ENCODE data around the gene THG1L. TPM values are rescaled to one million over a fixed set of nuclear protein-coding genes. Genes with fewer than 3 reads are reported as not detected.

Gene THG1L
- total RNA-seq, 2 donors from 2014 or later, result 11.6 to 13.8 TPM

DNA sequence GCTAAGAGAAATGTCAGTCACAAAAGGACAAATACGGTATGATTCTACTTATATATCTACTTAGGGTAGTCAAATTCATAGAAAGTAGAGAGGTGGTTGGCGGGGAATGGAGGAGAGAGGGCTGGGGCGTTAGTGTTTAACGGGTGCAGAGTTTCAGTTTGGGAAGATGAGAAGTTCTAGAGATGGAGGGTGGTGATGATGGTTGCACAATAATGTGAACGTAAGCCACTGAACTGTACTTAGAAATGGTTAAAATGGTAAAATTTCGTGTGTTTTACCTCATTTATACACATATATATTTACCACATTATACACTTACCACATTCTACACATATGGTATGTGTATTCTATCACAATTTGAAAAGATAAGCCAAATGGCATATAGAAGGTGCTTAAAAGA lies 48.0 kb downstream of the THG1L start:
- WGBS, 2 experiments (ENCODE audit: insufficient coverage in 1 of 2, insufficient read length in 1 of 2), result 96 to 100% methylated on average over 2 to 5 of the region's 6 CpGs
- H3K27me3 Mint-ChIP-seq (ENCODE audit: insufficient read depth), result no peaks in the 10 kb centered on the region

DNA sequence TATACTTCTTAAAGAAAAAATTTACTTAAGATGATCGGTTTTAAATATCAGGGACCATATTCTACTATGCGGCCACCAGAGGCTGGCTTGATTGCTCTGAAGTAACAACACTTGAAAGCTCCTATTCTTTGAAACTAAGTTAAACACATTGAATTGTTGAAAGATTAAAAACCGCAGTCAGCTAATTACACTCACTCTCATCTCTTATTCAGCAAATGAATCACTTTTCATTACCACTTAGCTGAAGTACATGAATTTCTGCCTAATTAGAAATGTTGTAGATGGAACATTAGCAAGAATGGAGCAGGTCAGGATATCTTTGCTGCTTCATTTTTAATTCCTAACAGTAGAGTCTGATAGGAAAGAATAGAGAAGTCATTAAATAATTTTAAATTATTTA lies 54.6 kb downstream of the THG1L start:
- Histone ChIP-seq H3K27ac (ENCODE audit: low read depth, low read length) (no peak overlapping the region), H3K4me3 (ENCODE audit: low read length) (no peak overlapping the region), H3K9me3 (ENCODE audit: control insufficient read depth, low read length) (no peaks in the 10 kb centered on the region), H3K36me3 (ENCODE audit: control insufficient read depth, insufficient read depth, low read length) (peaks cover 52% of the 10 kb centered on the region), H3K9ac (ENCODE audit: extremely low read depth, low read length, poor library complexity, severe bottlenecking) (no peak overlapping the region), H3K4me1 (ENCODE audit: control insufficient read depth, insufficient read depth, low read length) (no peaks in the 10 kb centered on the region), H3K27me3 (ENCODE audit: control insufficient read depth, insufficient read depth, low read length, poor library complexity, severe bottlenecking) (no peaks in the 10 kb centered on the region)
- 97 to 100% methylated on average over 2 to 3 of the region's 3 CpGs for WGBS, 2 experiments (ENCODE audit: insufficient coverage in 1 of 2, insufficient read length in 1 of 2)
- Mint-ChIP-seq H3K4me3 (no peak overlapping the region), H3K27me3 (ENCODE audit: insufficient read depth) (no peaks in the 10 kb centered on the region), H3K9me3 (no peaks in the 10 kb centered on the region), H3K27ac (no peak overlapping the region), H3K36me3 (ENCODE audit: low read depth) (peaks cover 45% of the 10 kb centered on the region), H3K4me1 (peaks cover 5% of the 10 kb centered on the region)
- DNase-seq, result no peak
- TF ChIP-seq, protein P1, sequence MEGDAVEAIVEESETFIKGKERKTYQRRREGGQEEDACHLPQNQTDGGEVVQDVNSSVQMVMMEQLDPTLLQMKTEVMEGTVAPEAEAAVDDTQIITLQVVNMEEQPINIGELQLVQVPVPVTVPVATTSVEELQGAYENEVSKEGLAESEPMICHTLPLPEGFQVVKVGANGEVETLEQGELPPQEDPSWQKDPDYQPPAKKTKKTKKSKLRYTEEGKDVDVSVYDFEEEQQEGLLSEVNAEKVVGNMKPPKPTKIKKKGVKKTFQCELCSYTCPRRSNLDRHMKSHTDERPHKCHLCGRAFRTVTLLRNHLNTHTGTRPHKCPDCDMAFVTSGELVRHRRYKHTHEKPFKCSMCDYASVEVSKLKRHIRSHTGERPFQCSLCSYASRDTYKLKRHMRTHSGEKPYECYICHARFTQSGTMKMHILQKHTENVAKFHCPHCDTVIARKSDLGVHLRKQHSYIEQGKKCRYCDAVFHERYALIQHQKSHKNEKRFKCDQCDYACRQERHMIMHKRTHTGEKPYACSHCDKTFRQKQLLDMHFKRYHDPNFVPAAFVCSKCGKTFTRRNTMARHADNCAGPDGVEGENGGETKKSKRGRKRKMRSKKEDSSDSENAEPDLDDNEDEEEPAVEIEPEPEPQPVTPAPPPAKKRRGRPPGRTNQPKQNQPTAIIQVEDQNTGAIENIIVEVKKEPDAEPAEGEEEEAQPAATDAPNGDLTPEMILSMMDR (conservative IDR thresholded peaks at IDR 0.05), result no peak

More for the DNA sequence above, 48.0 kb downstream of the THG1L start:
- DNase-seq, result no peak
- no peaks in the 10 kb centered on the region for H3K27me3 ChIP-seq (ENCODE audit: control insufficient read depth, insufficient read depth, low read length, poor library complexity, severe bottlenecking)
- TF ChIP-seq, protein P1 (conservative IDR thresholded peaks at IDR 0.05), result no peak
- peaks cover 1% of the 10 kb centered on the region for H3K36me3 ChIP-seq (ENCODE audit: control insufficient read depth, insufficient read depth, low read length)
- H3K27ac Mint-ChIP-seq, result no peak overlapping the region
- H3K9ac ChIP-seq (ENCODE audit: extremely low read depth, low read length, poor library complexity, severe bottlenecking), result no peak overlapping the region
- H3K27ac ChIP-seq (ENCODE audit: low read depth, low read length), result no peak overlapping the region
- no peaks in the 10 kb centered on the region for H3K4me1 ChIP-seq (ENCODE audit: control insufficient read depth, insufficient read depth, low read length)
- no peak overlapping the region for H3K4me3 ChIP-seq (ENCODE audit: low read length)
- H3K36me3 Mint-ChIP-seq (ENCODE audit: low read depth), result peaks cover 3% of the 10 kb centered on the region
- no peaks in the 10 kb centered on the region for H3K9me3 ChIP-seq (ENCODE audit: control insufficient read depth, low read length)
- H3K9me3 Mint-ChIP-seq, result no peaks in the 10 kb centered on the region
- peaks cover 5% of the 10 kb centered on the region for H3K4me1 Mint-ChIP-seq
- no peak overlapping the region for H3K4me3 Mint-ChIP-seq

Other genes starting within 250 kb of the THG1L start
- 100 to 1,000 TPM in 1 of 2 donors, 10 to 100 TPM in 1; 96.1 to 119 TPM for gene ADAM19, start 155.6 kb upstream of the THG1L start, total RNA-seq
- under 1 TPM in 1 of 2 donors, not detected in 1; 0.48 TPM for gene SOX30, start 79.0 kb upstream of the THG1L start, total RNA-seq
- gene C5orf52, start 59.9 kb upstream of the THG1L start, total RNA-seq, result not detected
- 1 to 10 TPM; 3.7 to 4.5 TPM for gene LSM11, start 12.3 kb downstream of the THG1L start, total RNA-seq
- 10 to 100 TPM; 91.6 to 92.7 TPM for gene CLINT1, start 127.7 kb downstream of the THG1L start, total RNA-seq

All from endodermal cell (in vitro differentiated cells).